GM19035 (cell line): ENCODE data around the gene ADAMTS9.

Source experiments
- ATAC-seq: cut with Tn5 transposase; IDR thresholded peaks from one replicate; pipeline ENCODE4 v1.9.1; 2021; ENCODE audit not compliant: unreplicated experiment

Gene ADAMTS9

DNA sequence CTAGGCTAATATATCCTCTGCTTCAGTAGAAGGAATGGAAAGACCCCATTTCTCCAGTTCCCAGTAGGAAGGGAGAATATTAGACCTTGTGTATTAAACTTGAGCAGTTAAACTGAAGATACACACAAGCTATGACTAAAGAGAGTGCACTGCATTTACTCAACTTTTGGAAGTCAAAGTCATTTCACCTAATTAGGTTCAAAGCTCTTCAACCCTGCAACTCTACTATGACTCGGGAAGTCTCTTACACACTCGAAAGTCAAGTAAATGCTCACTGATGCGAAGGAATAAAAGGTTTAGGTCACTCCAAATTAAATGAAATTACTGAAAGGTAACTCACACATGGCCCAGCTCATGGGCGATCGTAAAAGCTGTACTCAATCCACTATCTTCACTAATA is 33.8 kb downstream of the ADAMTS9 start:
- ATAC-seq, result no peak

DNA sequence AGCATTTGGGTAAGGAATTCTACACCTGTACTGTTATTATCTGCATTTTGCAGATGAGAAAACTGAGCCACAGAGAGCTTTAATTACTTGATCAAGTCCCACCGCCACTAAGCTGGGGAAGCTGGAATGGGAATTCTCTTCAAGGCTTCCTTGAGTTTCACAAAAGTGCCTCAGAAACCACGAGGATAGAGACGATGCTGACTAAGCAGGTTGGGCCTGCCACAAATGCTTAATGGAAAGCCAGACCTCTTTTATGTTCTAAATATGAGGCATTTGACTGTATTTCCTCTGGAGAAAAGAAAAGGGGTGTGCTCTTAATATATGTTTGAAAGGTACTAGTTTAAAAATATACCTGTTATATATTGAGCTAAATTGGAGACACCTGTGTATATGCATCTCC is 34.7 kb downstream of the ADAMTS9 start:
- no peak for ATAC-seq

DNA sequence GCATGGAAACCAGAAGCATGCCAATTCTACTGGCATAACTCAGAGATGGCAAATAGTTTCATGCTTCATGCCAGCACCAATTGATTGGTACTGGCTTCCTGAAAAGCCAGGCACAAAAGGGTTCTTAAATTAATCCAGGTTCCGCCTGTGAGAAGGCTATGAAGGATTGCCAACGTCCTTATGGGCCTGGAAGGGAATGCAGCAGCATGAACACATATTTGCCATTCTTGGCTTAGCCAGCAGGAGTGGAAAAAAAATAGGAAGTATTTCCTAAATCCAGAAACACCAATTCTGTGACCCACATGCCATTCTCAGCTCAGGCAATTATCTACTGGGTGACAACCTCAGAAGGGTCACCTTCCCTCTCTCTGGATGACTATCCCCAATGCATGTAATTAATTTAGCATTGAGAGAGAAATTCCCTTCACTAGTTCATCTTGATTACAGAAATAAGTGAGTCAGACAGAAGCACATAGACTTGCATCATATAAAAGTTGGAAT is 36.0 kb downstream of the ADAMTS9 start:
- ATAC-seq, result no peak

DNA sequence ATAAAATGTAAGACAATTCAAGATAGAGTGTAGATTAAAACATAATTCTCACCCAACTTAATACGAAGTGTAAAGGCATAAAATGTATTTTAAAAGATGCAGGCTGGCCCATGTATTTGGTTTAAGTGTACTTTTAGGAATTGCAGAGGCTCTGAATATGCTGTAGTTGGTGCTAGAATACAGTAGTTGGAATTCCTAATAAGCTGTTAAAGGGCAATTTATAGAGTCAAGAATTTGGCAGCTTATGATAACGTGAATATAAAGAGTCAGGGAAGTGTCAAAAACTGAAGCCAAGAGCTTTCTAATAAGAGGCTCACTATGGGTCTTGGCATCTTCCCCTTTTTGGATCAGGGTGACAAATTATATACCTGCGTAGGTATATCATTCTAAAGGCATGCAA is 36.5 kb downstream of the ADAMTS9 start:
- no peak for ATAC-seq

DNA sequence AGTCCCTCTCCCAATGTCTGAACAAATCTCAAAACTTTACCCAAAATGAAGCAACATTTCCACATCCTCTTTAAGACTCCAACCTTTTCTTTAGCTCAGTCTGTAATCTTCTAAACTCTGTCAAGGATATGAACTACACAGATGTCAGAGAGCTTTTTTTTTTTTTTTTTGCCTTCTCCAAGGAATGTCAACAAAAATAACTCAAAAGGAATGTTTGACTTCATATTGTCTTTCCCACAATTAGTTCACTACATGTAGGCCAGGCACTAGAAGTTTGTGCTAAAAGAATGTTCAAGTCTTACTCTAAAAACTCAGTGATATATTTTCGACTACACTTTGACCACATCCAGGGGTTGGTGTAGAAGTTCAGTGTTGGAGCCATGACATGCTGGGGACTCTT is 37.1 kb downstream of the ADAMTS9 start:
- no peak for ATAC-seq

DNA sequence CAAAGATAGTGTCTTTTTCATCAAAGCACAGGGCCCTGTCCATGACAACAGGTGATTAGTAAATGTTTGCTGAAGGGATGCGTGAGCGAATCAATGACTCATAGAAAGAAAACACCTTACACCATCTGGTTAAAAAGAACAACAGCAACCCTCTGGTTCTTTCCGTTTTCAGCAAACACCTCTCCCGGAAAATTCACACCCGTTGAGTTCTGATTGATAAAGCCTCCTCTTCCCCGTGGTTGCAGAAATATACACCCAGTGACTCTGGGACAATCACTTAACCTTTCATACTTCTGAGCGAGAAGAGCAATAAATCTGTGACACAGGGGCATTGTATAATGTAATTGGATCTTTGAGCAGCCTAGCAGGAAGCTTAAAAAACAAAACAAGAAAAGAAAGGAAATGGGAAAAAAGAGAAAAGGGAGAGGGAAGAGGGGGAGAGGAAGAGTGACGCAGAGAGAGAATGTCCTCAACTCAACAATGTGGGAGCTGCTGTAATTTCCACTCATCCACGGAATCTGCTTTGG is 37.6 kb downstream of the ADAMTS9 start:
- ATAC-seq, result no peak

DNA sequence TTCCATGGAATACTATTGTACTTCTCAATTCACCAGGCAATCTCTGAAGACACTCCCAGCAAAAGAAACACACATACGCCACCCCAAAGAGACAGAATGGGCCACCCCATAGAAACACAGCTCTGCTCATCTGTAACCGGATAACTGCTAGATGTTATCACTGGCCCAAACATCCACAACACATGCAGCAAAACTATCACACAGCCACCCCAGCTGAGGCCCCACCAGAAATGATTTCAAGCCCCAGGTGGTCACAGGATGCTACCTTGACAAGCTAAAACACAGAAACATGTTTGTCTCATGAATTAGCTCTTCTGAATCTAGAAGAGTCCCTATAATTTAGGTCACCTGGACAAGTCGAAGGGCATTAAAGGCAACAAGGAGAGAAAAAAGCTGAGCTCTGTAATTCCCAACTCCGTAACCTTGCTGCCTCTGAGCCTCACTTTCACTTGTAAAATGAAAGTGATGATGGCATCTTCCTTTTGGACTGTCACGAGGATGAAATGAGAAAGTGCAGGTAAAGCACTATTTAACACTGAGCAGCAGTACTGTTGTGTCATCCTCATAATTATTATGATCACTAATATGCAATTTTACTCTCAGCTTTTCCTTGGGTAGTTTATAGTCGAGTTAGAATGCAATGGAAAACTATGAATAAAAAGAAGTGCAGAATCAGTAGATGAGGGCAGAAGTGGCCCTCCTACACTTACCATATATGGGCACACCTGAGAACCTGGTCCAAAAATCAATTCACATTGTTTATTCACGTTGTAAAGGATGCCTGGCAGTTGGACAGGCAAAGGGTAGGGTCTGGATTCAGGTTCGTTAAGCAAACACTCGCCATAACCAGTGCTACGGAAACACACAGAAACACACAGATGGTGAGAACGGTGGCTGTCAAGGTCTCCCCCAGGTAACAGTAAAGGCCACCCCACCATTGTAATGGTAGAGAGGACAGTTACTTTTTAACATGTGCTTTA is 38.6 kb downstream of the ADAMTS9 start:
- ATAC-seq, result no peak

DNA sequence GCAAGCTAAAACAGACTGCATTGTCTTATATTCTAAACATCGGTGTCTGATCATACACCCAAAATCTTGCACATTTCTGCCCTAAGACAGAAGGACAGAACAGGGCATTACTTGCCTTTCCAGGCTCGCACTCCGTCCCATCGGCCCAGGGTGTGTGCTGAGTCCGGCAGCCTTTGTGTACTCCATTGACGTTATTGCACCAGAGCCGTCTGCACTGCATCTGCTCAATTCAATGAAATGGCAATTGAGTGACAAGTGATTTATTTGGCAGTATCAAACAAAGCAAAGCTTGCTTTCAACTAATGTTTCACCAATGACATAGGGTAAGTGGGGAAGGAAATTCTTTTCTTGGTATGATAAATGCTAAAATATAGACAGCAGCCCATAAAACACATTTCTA is 40.0 kb downstream of the ADAMTS9 start:
- ATAC-seq, result no peak

DNA sequence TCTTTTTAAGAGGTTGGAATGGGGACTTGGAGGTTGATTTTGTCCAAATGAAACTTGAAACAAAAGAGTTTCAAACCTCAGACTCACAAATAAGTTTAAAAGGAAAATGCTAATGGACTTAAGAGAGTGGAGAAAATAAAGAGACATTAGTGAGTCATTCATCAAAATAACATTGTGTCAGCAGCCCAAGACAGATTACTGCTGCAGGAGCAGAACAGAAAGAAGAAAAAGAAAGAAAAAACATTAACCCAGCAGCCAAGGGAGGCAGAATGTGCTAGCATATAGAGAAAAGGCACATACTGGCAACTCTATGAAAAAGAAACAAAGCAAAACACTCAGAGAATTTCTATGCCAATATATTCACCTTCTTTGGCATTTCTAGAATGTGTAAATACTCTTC is 42.6 kb downstream of the ADAMTS9 start:
- no peak for ATAC-seq

DNA sequence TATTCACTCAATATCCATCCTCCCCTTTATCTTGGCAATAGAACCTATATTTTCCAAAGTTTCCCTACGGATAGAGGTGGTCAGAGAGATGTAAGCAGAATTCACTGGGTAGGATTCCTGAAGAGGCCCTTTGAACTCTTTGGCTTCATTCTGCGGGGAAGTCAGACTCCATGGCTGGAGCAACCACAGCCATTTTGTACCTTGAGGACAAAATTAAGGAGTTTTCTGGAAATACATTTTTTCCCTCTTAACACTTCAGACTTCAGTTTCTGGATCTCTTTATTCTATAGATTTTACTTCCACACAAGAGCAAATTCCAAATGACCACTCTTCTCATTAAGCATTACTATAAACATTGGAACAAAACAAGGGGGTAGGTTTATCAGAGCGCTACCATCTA is 43.3 kb downstream of the ADAMTS9 start:
- ATAC-seq, result no peak

DNA sequence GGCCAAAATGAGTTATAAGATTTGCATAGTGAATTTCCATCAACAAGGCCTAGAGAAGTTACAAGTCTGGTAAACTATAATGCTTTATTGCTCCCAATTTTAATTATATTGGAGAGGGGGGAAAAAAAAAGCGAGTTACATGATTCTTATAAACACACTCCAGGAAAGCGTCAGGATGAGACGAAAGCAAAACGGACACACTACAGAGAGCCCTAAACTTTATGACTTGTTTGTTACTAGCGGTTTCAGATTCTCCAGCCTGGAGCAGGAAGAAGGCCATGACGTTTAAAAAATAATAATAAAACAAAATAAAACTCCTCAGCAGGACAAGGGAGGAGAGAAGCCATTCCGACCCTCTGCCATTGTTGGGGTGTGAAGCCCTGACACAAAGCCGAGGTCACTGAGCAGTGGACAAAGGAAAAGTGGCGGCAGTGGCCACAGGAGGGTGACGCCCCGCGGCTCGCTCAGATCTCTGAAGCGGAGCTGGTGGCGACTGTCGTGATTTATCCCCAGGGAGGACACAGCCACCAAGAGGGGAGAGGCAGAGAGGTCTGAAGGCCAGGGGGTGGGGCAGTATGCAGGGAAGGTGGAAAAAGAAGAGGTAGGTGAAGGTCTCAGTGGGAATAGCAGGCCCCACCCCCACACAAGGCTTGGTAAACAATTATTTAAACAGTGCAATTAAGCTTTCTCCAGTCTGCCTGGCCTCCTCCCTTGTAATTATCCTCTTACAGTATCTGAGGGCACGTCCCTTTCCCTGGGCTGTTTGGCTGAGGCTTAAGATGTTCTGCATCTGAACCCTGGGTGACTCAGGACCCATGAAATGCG is 45.3 kb downstream of the ADAMTS9 start:
- no peak for ATAC-seq

DNA sequence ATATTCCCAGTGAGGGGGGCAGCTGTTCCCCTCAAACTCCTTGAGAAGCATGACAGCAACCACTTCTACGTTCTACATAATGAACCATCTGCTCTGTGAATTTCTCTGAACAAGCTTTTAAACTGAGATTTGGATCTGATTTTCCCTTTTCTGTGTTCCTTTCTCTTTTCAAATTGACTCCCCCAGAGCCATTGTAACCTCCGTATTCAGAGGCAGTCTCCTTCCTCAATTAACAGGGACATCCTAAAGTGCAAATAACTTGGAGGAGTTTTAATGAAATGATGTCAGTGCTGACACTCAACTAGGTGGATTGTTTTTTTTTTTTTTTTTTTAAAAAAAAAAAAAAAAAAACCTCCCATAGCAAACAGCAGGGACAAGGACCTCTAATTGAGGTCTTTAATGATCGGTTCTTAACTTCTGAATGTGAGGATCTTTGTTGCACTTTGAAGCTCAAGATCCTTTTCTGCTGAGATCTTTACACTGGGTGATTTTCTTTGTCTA is 48.8 kb downstream of the ADAMTS9 start:
- no peak for ATAC-seq

DNA sequence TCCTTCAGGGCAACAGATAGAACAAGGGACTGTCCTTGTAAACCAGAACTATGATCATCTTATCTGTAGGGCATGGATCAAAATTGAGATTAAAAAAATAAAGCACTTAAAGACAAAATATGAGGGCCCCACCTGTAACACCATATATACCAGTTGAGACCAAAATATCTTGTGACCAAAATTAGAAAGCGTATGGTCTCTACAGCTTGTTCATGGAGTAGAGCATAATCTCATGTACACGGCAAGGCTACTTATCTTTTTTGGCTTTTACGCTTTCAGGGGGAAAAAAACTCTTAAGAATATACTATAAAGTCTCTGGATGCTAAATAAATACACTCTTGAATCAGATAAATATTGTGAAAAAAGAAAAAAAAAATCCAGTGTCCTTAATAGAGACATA is 49.3 kb downstream of the ADAMTS9 start:
- no peak for ATAC-seq

DNA sequence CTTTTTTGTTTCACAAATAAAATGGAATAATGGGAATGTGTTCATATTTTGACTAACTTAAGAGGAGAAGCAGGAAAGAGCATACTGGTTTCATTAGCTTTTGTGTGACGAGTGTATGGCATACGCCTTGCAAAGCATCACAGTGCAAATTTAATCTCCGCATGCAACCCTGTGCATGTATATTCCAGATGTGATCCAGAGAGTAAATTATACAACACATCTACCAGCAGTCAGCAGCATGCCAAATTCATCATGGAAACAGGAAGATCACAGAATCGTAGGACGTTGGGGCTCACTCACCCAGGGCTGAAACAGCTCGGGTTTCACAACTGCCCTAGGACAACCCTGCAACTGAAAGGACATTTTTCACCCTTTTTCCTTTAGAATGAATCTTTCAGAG is 53.4 kb downstream of the ADAMTS9 start:
- no peak for ATAC-seq

DNA sequence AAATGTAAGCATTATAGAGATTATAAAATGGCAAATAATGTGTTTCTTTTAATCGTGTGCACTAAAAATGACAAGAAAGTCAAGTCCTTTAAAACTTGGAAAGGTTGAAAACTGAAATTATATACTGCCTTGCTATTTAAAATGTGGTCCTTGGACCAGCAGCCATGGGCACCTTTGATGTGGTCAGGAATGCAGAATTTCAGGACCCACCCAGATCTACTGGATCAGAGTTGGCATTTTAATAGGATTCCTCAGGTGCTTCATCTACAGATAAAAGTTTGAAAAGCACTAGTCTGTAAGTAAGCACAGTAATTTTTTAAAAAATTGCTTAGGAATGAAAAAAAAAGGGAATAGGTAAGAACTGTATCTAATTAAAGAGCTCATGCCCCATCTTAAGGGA is 55.8 kb downstream of the ADAMTS9 start:
- ATAC-seq, result no peak

DNA sequence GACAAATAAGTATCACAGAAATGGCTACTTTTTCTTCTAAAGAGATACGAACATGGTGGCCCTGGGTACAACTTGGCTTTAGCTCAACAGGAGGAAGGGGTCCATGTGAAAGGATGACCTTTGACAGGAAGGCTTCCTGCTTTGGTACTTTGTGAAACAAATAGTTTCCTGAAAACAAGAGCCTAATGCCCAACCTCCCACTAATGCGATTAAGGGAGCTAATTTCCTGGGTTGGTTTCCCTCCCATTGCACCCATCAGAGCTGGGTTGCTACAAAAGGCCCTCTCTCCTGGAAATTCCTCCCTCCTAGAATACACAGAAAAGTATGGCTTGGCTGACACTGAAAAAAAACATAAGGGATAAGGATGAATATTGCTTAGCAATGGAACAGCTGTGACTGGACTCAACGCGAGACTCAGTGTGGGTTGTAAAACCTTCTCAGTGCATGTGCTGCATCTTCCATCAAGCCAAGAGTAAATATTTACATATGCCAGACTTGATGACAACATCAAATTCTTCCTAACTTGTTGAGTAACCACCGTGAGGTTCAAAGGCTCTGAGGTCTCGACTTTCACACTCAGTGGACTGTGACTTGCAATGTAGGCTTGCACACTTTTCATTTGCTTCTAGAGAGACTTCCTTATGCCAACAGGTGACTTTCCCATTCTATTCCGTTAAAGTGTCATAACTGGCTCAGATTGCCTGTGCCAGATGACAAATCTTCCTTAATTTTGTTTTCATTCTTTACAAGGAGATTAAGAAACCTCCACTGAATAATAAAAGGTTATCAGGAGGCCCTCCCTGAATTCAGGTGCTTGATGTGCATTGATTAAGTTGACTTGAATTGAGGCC is 60.1 kb downstream of the ADAMTS9 start:
- ATAC-seq, result no peak

DNA sequence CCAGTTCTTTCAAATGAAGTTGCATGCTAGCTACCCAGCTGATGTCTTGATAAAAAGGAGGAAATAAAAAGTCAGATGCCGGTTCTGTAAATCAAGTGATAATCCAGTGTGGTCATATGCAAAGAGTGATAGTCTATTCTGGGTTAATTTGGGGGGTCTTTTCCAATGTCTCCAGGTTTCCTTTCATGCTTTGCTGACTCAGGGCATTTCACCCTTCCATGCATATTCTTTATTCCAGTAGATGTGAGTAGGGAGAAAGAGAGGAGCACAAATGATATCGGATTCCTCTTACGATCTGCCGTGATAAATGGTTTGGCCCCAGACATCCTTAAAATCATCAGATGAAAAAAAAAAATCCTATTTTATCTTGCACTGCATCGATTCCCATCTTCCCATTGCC is 60.8 kb downstream of the ADAMTS9 start:
- ATAC-seq, result no peak

DNA sequence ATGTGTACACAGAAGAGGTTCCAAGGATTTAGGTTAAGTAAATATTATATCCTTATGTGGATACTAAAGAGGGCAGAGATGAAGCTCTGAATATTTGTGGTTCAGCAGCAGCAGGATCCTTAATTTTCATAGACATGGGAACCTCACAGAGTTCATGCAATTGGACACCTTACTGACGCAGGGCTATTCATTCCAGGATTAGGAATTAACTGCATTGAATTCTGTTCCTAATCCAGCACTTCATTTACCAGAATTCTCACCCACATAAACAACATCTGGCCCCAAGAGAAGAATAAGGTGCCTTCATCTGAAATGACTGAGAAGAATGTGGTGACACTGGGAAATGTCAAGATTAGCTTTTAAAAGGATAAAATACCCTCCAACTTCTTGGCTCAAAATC is 62.4 kb downstream of the ADAMTS9 start:
- ATAC-seq, result no peak

DNA sequence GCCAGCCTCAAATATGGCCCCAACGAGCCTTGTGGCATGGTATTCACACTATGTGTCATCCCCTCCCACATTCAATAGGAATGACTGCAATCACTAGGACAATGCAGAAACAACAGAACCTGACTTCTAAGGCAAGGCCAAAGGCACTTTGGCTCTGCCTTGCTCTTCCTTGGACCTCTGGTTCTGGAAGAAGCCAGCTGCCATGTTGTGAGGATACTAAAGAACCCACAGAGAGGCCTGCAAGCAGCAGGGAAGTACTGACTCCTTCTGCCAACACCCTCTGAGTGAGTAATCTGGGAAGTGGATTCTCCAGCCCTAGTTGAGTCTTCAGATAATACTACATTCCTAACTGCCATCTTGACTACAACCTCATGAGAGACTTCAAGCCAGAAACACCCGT is 64.7 kb downstream of the ADAMTS9 start:
- ATAC-seq, result no peak

DNA sequence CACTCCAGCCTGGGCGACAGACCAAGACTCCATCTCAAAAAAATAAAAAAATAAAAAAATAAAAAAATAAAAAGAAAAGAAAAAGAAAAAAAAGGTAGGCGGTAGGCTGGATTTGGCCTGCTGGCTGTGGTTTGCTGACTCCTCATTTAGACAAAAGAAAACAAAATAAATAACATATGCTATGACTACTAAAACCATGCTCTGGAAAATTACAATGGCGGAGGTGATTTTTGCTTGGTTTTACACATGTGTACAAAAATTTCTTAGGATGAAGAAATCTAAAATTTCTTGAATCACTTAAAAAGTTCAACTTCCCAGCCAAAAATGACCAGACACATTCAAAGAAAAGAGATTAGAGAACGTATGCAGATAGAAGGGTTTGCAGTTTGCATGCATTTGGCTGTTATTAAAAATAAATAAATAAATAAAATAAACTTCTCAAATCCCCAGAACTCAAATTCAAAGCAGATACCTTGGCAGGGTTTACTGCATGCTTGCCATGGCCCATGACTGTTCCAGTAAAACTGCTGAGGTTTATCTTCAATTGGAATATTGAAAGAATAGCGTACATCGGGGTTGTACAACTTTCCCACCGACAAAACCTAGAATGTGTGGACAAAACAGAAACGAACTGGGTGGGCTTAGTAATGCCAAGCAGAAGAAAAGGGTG is 65.9 kb downstream of the ADAMTS9 start:
- ATAC-seq, result no peak
